Bronchial epithelial cell (primary cell): ENCODE data around the gene IL12RB2. TPM values are rescaled to one million over a fixed set of nuclear protein-coding genes. Genes with fewer than 3 reads are reported as not detected.

Experiments
- DNase-seq: peaks from one replicate; pipeline ENCODE4 v3.0.0-alpha.2; 2010; ENCODE audit warnings: low read depth
- FAIRE-seq: peaks from 2 replicates; lab custom pipeline; 2011; peaks lifted over from hg19 to GRCh38; lab: Jason Lieb, UNC
- H3K27me3 ChIP-seq: 2 replicates; pipeline ENCODE4 v1.5.1; 2011; ENCODE audit warnings: low read length; ENCODE audit not compliant: control insufficient read depth, insufficient read depth
- H3K36me3 ChIP-seq: 2 replicates; pipeline ENCODE4 v1.5.1; 2011; ENCODE audit warnings: low read length; ENCODE audit not compliant: control insufficient read depth, insufficient read depth
- H3K4me3 ChIP-seq: 2 replicates; pipeline ENCODE4 v1.5.1; 2011; ENCODE audit warnings: mild to moderate bottlenecking, low read depth, low read length, control low read depth
- CTCF ChIP-seq: IDR thresholded peaks from 2 replicates; pipeline ENCODE4 v1.5.1; 2011; ENCODE audit warnings: mild to moderate bottlenecking, moderate library complexity, low read length, control low read depth, inconsistent platforms; ENCODE audit not compliant: insufficient read depth, severe bottlenecking
- total RNA-seq: library from RNA; depleted of rRNA; stranded (reverse); fragments of >200 nt; gene quantifications from 2 replicates; pipeline ENCODE4 v1.2.1, GENCODE V29; 2014

IL12RB2 gene
- total RNA-seq, 1 donor from 2014 or later, result 0.53 TPM

GRCh38 chr1:67314696-67315095 lies 7.0 kb downstream of the IL12RB2 start:
- FAIRE-seq (no peak), DNase-seq (peak; percentile 43)
- Histone ChIP-seq H3K27me3 (no peaks in the 10 kb centered on the region), H3K36me3 (no peaks in the 10 kb centered on the region), H3K4me3 (no peak overlapping the region)
- no peak for TF ChIP-seq CTCF

- Histone ChIP-seq H3K36me3 (no peaks in the 10 kb centered on the region), H3K4me3 (no peak overlapping the region), H3K27me3 (no peaks in the 10 kb centered on the region)
- no peak for DNase-seq
- FAIRE-seq, result no peak
- no peak for TF ChIP-seq CTCF
Measured at GRCh38 chr1:67316180-67316902, 8.7 kb downstream of the IL12RB2 start.

DNA sequence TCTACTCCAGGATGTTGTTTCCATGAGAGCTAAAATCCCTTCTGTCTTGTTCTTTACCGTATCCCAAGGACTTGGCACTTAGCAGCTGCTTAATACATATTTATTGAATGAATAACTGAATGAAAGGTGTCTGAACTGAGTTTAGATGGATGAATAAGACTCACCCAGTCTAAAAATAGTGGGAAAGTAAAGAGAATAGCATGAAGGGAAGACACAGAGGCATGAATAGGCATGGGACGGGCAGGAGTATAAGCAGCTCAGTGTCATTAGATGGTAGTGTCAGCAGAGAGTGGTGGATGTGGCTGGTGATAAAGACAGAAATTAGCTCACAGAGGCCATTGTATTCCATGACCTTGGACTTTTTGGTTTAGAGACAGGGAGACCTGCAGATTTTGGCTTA lies 9.2 kb downstream of the IL12RB2 start:
- FAIRE-seq (no peak), DNase-seq (peak; percentile 20)
- no peaks in the 10 kb centered on the region for H3K36me3 ChIP-seq
- H3K27me3 ChIP-seq, result no peaks in the 10 kb centered on the region
- TF ChIP-seq CTCF, result no peak
- no peak overlapping the region for H3K4me3 ChIP-seq

DNA sequence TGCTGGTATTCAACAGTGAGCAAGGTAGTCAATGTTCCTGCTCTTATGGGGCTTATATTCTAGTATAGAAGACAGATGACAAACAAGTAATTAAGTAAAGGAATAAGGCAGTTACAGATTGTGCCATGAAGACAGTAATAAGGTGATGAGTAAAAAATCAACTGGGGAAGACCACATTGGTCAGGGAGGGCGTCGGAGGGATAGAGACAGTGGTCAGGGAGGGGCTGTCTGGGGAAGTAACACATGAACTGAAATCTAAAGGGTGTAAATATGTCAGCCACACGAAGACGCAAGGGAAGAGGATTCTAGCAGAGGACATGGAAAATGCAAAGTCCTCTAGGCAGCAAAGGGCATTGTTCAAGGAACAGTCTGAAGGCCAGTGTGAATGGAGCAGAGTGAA lies 10.1 kb downstream of the IL12RB2 start:
- FAIRE-seq (no peak), DNase-seq (no peak)
- TF ChIP-seq CTCF, result no peak
- Histone ChIP-seq H3K4me3 (no peak overlapping the region), H3K27me3 (no peaks in the 10 kb centered on the region), H3K36me3 (no peaks in the 10 kb centered on the region)

- FAIRE-seq, result no peak
- no peaks in the 10 kb centered on the region for H3K36me3 ChIP-seq
- no peak for TF ChIP-seq CTCF
- H3K4me3 ChIP-seq, result no peak overlapping the region
- no peaks in the 10 kb centered on the region for H3K27me3 ChIP-seq
- no peak for DNase-seq
Measured at GRCh38 chr1:67322442-67322841, 14.8 kb downstream of the IL12RB2 start.

DNA sequence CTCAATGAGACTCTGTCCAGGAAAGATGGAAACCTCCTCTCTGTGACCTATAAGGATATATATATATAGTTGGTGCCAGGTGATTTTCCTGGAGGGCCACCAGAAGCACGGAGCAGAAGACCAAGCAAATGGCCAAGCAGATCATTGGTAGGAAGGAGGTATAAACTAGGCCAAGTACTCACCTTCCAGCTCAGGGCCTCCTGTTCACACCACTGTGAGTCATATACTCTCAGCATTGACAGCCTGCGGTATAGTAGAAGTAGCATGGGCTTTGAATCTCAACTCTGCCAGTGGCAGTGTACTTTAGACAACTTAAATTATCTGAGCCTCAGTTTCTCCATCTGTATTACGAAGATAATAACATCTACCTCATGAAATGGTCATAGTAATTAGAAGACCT lies 15.4 kb downstream of the IL12RB2 start:
- no peak overlapping the region for H3K4me3 ChIP-seq
- no peak for FAIRE-seq
- no peaks in the 10 kb centered on the region for H3K36me3 ChIP-seq
- TF ChIP-seq CTCF, result no peak
- peak; percentile 14 for DNase-seq
- no peaks in the 10 kb centered on the region for H3K27me3 ChIP-seq
